ENCODE data around the gene MAPK11. TPM values are rescaled to one million over a fixed set of nuclear protein-coding genes. Genes with fewer than 3 reads are reported as not detected.

Gene MAPK11
- total RNA-seq, 1 donor from 2014 or later = 11.9 TPM

- TF ChIP-seq CTCF (IDR thresholded peaks at IDR 0.05; ENCODE audit: insufficient read depth, low read length, poor library complexity, severe bottlenecking) = no peak
- no peak overlapping the region for H3K4me3 ChIP-seq (ENCODE audit: low read depth, low read length)
- no peak for DNase-seq (ENCODE audit: low read depth)
- H3K36me3 ChIP-seq (ENCODE audit: control insufficient read depth, insufficient read depth, low read length) = peaks cover 2% of the 10 kb centered on the region
- no peaks in the 10 kb centered on the region for H3K27me3 ChIP-seq (ENCODE audit: control insufficient read depth, insufficient read depth, low read length)
Measured at GRCh38 chr22:50294319-50294656, 24.1 kb upstream of the MAPK11 start.

DNA sequence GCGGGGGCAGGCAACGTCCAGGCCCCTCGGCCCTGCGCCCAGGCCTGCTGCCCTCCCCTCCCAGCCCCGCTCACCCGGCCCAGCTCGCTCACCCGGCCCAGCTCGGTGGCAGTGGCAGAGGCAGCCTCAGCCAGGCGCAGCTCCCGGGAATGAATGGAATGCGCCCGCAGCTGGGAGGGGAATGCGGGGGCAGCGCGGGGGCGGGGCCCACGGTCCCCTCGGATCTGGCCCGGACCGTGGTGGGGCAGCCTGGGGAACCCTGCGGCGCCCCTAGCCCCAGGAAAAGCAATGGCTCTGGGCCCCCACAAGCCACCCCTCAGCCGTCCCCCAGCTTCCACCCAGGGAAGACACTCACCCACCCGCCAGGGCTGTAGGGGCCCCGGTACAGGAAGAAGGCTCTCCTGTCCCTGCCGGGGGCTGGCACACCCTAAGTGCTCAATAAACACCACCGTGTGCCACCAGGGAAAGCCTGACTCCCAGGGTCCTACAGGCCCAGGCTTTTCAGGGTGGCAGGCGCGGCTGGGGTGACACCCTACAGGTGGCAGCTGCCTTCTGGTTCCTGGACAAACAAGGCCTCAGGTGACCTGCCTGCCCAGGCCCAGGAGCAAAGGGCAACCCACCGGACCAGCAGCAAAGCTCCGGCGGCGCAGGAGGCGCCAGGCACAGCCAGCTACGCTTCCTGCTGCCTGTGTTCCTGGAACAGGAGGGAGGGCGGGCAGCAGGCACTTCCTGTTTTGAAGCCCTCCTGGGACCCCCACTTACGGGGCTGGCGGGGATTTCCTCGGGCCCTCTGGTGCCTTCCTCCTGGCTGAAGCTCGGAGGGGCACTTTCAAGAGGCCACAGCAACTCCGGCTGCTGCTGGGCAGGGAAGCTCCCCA lies 23.5 kb upstream of the MAPK11 start:
- Histone ChIP-seq H3K27me3 (ENCODE audit: control insufficient read depth, insufficient read depth, low read length) (no peaks in the 10 kb centered on the region), H3K36me3 (ENCODE audit: control insufficient read depth, insufficient read depth, low read length) (peaks cover 2% of the 10 kb centered on the region)
- DNase-seq (ENCODE audit: low read depth) = no peak

GRCh38 chr22:50292643-50293440 lies 22.7 kb upstream of the MAPK11 start:
- peak overlapping the region; percentile 1 for H3K4me3 ChIP-seq (ENCODE audit: low read depth, low read length)
- no peak for TF ChIP-seq CTCF (IDR thresholded peaks at IDR 0.05; ENCODE audit: insufficient read depth, low read length, poor library complexity, severe bottlenecking)
- H3K27me3 ChIP-seq (ENCODE audit: control insufficient read depth, insufficient read depth, low read length) = no peaks in the 10 kb centered on the region
- no peak for DNase-seq (ENCODE audit: low read depth)
- H3K36me3 ChIP-seq (ENCODE audit: control insufficient read depth, insufficient read depth, low read length) = peaks cover 2% of the 10 kb centered on the region

More for the DNA sequence above, 23.5 kb upstream of the MAPK11 start:
- TF ChIP-seq CTCF (IDR thresholded peaks at IDR 0.05; ENCODE audit: insufficient read depth, low read length, poor library complexity, severe bottlenecking) = no peak
- peak overlapping the region; percentile 1 for H3K4me3 ChIP-seq (ENCODE audit: low read depth, low read length)

- Histone ChIP-seq H3K36me3 (ENCODE audit: control insufficient read depth, insufficient read depth, low read length) (peaks cover 2% of the 10 kb centered on the region), H3K27me3 (ENCODE audit: control insufficient read depth, insufficient read depth, low read length) (no peaks in the 10 kb centered on the region)
Measured at GRCh38 chr22:50289942-50290630, 19.9 kb upstream of the MAPK11 start.

More at GRCh38 chr22:50289942-50290630, 19.9 kb upstream of the MAPK11 start:
- TF ChIP-seq CTCF (IDR thresholded peaks at IDR 0.05; ENCODE audit: insufficient read depth, low read length, poor library complexity, severe bottlenecking) = no peak
- no peak for DNase-seq (ENCODE audit: low read depth)
- no peak overlapping the region for H3K4me3 ChIP-seq (ENCODE audit: low read depth, low read length)
